Adrenal gland (tissue), 5 donors: ENCODE results near the gene LSM2.

ENCODE experiments used
- CTCF ChIP-seq, 6 experiments: fragments of 450-650 bp in 4 of 6; fragments of 200-600 bp in 2 of 6; sonication (generic) in 1 of 6; IDR thresholded peaks; 1 replicate in 5 of 6; 2 replicates in 1 of 6; pipeline versions ENCODE4 v1.5.1 to v1.8.0; 2016 to 2021; ENCODE audit warnings: antibody characterized with exemption in 6 of 6, mild to moderate bottlenecking in 2 of 6, moderate library complexity in 1 of 6
- POLR2A ChIP-seq, 2 donors: fragments of 450-650 bp; IDR thresholded peaks; one replicate each; pipeline ENCODE4 v1.6.1; 2017; ENCODE audit warnings: antibody characterized with exemption in 2 of 2, mild to moderate bottlenecking in 2 of 2, moderate library complexity in 1 of 2
- donor health status: DM: no; HTN: no; CAD: no.

GRCh38 chr6:31825553-31825952 is 18.8 kb upstream of the LSM2 start:
- no peak for TF ChIP-seq CTCF (IDR thresholded peaks at IDR 0.05)
- no peak for TF ChIP-seq POLR2A (IDR thresholded peaks at IDR 0.05)
